ENCODE results near the gene ARL11.

The ARL11 gene

GRCh38 chr13:49629947-49630346 lies 1.6 kb downstream of the ARL11 start:
- no peak overlapping the region for H3K4me3 ChIP-seq (ENCODE audit: low read length)
- DNase-seq (ENCODE audit: low read depth) = no peak
- no peak for TF ChIP-seq CTCF (conservative IDR thresholded peaks at IDR 0.05; ENCODE audit: low read depth, low read length)

DNA sequence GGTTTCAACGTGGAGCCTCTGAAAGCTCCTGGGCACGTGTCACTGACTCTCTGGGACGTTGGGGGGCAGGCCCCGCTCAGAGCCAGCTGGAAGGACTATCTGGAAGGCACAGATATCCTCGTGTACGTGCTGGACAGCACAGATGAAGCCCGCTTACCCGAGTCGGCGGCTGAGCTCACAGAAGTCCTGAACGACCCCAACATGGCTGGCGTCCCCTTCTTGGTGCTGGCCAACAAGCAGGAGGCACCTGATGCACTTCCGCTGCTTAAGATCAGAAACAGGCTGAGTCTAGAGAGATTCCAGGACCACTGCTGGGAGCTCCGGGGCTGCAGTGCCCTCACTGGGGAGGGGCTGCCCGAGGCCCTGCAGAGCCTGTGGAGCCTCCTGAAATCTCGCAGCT lies 2.3 kb downstream of the ARL11 start:
- no peak for DNase-seq (ENCODE audit: low read depth)
- no peak for TF ChIP-seq CTCF (conservative IDR thresholded peaks at IDR 0.05; ENCODE audit: low read depth, low read length)
- no peak overlapping the region for H3K4me3 ChIP-seq (ENCODE audit: low read length)

GRCh38 chr13:49632156-49632555 lies 3.8 kb downstream of the ARL11 start:
- TF ChIP-seq CTCF (conservative IDR thresholded peaks at IDR 0.05; ENCODE audit: low read depth, low read length) = no peak
- DNase-seq (ENCODE audit: low read depth) = no peak
- H3K4me3 ChIP-seq (ENCODE audit: low read length) = no peak overlapping the region

DNA sequence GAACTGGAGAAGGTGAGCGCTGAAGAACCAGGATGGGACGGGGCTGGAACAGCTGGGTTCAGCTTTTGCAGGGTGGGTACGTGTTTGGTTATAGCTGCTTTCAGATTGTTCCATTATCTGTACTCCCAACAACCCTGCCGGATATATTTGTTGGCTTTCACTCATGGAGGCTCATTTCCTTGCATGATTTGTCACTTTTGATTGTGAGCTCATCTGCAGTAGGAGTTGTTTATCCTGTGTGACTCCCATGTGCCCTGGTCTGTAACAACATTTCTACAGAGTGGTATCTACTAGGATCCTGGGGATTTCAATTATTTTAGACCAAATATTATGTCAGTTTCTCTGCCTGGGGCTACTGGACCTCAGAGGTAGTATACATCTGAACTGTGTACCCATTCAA lies 5.4 kb downstream of the ARL11 start:
- DNase-seq (ENCODE audit: low read depth) = no peak
- TF ChIP-seq CTCF (conservative IDR thresholded peaks at IDR 0.05; ENCODE audit: low read depth, low read length) = no peak
- no peak overlapping the region for H3K4me3 ChIP-seq (ENCODE audit: low read length)

GRCh38 chr13:49635599-49636433 lies 7.5 kb downstream of the ARL11 start:
- DNase-seq (ENCODE audit: low read depth) = no peak
- no peak overlapping the region for H3K4me3 ChIP-seq (ENCODE audit: low read length)
- no peak for TF ChIP-seq CTCF (conservative IDR thresholded peaks at IDR 0.05; ENCODE audit: low read depth, low read length)

GRCh38 chr13:49636705-49637104 lies 8.4 kb downstream of the ARL11 start:
- DNase-seq (ENCODE audit: low read depth) = no peak
- no peak for TF ChIP-seq CTCF (conservative IDR thresholded peaks at IDR 0.05; ENCODE audit: low read depth, low read length)
- H3K4me3 ChIP-seq (ENCODE audit: low read length) = no peak overlapping the region

DNA sequence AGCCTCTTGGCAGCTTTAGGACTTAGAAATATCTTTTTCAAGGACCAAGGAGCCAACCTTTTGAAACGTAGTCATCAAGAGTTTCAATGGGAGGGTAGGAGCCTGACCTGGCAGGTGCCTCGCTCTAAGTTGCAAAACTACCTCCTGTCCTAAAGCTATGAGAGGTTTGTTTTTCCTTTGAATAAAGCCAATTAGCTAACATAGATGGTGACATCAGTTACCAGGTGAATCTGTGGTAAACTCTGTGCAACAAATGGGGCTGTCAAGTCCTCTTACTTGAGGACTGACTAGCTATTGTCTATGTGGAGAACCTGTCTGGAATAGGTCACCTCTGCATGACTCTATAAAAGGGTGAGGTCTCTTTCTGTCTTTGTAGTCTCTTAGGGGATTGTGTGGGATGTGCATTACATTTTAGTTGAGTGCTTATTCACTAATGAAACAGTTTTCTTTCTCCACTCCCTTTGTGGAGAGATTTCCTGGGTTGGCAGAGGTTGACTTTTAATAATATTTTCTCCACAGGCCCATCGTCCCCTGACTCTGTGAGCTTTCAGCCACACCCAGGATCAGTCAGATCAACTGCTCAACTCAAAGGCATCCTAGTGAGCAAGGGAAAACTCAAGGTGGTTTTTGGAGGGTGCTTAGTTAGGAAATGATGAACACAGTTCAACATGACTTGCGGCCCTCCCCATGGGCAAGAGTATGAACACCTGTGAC lies 9.9 kb downstream of the ARL11 start:
- no peak overlapping the region for H3K4me3 ChIP-seq (ENCODE audit: low read length)
- no peak for DNase-seq (ENCODE audit: low read depth)
- TF ChIP-seq CTCF (conservative IDR thresholded peaks at IDR 0.05; ENCODE audit: low read depth, low read length) = no peak

All from retinal pigment epithelial cell (primary cell).